A673 (cell line): Measurements from ENCODE around the gene TH.

Source experiments
- EZH2 ChIP-seq: fragments of 200-600 bp; sonication (generic); IDR thresholded peaks from 2 replicates; pipeline ENCODE4 v1.6.1; 2017; ENCODE audit warnings: borderline replicate concordance, low read depth, mild to moderate bottlenecking, mixed read lengths, antibody characterized with exemption, low read length; ENCODE audit not compliant: poor library complexity, severe bottlenecking
- TF ChIP-seq, protein P1 (sequence below): fragments of 300-800, 200-600 bp; sonication (generic); conservative IDR thresholded peaks from 2 replicates; pipeline ENCODE4 v1.5.1; 2017; ENCODE audit warnings: low read depth, mild to moderate bottlenecking, antibody characterized with exemption, low read length, moderate library complexity, mixed read lengths

DNA sequence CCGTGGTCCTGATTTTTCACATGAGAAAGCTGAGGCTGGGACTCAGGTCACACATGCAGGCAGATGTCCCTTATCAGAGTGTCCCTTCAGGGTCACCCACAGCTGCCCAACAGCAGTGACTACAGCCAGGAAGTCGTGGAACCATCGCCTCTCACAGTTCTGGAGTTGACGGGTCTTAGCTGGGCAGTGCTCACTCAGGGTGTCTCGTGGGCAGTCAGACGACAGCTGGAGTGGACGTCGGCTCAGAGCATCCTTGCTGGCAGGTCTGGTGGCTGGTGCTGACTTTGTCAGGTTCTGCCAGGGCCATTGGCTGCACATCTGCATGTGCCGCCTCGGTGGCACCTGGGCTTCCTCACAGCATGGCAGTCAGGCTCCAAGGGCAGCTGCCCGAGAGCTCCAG, 35.6 kb upstream of the TH start:
- TF ChIP-seq, protein P1, sequence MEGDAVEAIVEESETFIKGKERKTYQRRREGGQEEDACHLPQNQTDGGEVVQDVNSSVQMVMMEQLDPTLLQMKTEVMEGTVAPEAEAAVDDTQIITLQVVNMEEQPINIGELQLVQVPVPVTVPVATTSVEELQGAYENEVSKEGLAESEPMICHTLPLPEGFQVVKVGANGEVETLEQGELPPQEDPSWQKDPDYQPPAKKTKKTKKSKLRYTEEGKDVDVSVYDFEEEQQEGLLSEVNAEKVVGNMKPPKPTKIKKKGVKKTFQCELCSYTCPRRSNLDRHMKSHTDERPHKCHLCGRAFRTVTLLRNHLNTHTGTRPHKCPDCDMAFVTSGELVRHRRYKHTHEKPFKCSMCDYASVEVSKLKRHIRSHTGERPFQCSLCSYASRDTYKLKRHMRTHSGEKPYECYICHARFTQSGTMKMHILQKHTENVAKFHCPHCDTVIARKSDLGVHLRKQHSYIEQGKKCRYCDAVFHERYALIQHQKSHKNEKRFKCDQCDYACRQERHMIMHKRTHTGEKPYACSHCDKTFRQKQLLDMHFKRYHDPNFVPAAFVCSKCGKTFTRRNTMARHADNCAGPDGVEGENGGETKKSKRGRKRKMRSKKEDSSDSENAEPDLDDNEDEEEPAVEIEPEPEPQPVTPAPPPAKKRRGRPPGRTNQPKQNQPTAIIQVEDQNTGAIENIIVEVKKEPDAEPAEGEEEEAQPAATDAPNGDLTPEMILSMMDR = no peak
- TF ChIP-seq EZH2 = no peak
